Spleen (tissue), 7 donors: ENCODE data around the gene GUCY1A2.

Experiments
- CTCF ChIP-seq, 11 experiments: fragments of 200-600 bp in 7 of 11; fragments of 450-650 bp in 4 of 11; sonication (generic) in 4 of 11; IDR thresholded peaks in 8 of 11; conservative IDR thresholded peaks in 3 of 11; 1 replicate in 7 of 11; 2 replicates in 4 of 11; pipeline versions ENCODE4 v1.4.0 to v1.8.0; 2016 to 2021; ENCODE audit warnings: antibody characterized with exemption in 11 of 11, inconsistent platforms in 4 of 11, mild to moderate bottlenecking in 1 of 11
- POLR2A ChIP-seq, 3 donors: fragments of 450-650 bp; IDR thresholded peaks; one replicate each; pipeline ENCODE4 v1.5.1; 2017; ENCODE audit warnings: antibody characterized with exemption in 3 of 3, mild to moderate bottlenecking in 1 of 3
- donor health status: DM: no; HTN: no; CAD: no; lungs with moderate emphysema.
- donor health status: DM: no; HTN: no; CAD: no.
- donor health status: DM: no; HTN: no; CAD: no.

GRCh38 chr11:106679181-106679580 lies 339.1 kb downstream of the GUCY1A2 start:
- TF ChIP-seq POLR2A (IDR thresholded peaks at IDR 0.05) (no peak), CTCF (IDR thresholded peaks at IDR 0.05 in 8 of 11, conservative IDR thresholded peaks at IDR 0.05 in 3 of 11) (no peak)
